SK-N-SH (cell line): ENCODE data around the gene ADPRS. TPM values are rescaled to one million over a fixed set of nuclear protein-coding genes. Genes with fewer than 3 reads are reported as not detected.

Source experiments
- CTCF ChIA-PET: fragments of 300-600, 350-600 bp; formaldehyde crosslinking; extraction: SDS; loops from one replicate; lab custom pipeline; 2021; lab: Yijun Ruan, JAX
- POLR2A ChIA-PET: fragments of 350-600 bp; sonication (Branson Sonifier 250); formaldehyde crosslinking; extraction: SDS; loops from one replicate; lab custom pipeline; 2020; ENCODE audit warnings: antibody characterized with exemption, inconsistent platforms; lab: Yijun Ruan, JAX
- DNase-seq: peaks from one replicate; pipeline ENCODE4 v3.0.0; 2012
- H2AFZ ChIP-seq: fragments of 200-600 bp; sonication (generic); 2 replicates; pipeline ENCODE4 v1.8.1; 2016; ENCODE audit warnings: antibody characterized with exemption, mild to moderate bottlenecking, low read depth
- H3F3A ChIP-seq: fragments of 200-600 bp; sonication (generic); replicated peaks from 2 replicates; pipeline ENCODE3; 2016; ENCODE audit warnings: antibody characterized with exemption, mild to moderate bottlenecking; ENCODE audit not compliant: insufficient read depth
- H3K27ac ChIP-seq, 2 experiments: fragments of 200-500 bp in 1 of 2; fragments of 200-600 bp in 1 of 2; sonication (Bioruptor generic) in 1 of 2; sonication (generic), shearing (Covaris generic) in 1 of 2; 2 replicates each; pipeline versions ENCODE4 v1.5.1 to v1.6.1; 2014 to 2016; ENCODE audit warnings: low read depth in 2 of 2, inconsistent platforms in 1 of 2, low read length in 1 of 2, mild to moderate bottlenecking in 1 of 2, mixed read lengths in 1 of 2
- H3K27me3 ChIP-seq: fragments of 200-600 bp; sonication (generic), shearing (Covaris generic); 2 replicates; pipeline ENCODE4 v1.6.1; 2016; ENCODE audit warnings: mixed run types; ENCODE audit not compliant: insufficient read depth
- H3K36me3 ChIP-seq, 2 experiments: fragments of 200-500 bp in 1 of 2; fragments of 200-600 bp in 1 of 2; sonication (Bioruptor generic) in 1 of 2; sonication (generic) in 1 of 2; replicated peaks in 1 of 2; 2 replicates each; pipeline versions ENCODE3 to v1.5.1; 2014 to 2016; ENCODE audit warnings: low read length in 1 of 2, mild to moderate bottlenecking in 1 of 2; ENCODE audit not compliant: insufficient read depth in 2 of 2, control insufficient read depth in 1 of 2
- H3K4me1 ChIP-seq, 2 experiments: fragments of 200-500 bp in 1 of 2; fragments of 200-600 bp in 1 of 2; sonication (Bioruptor generic) in 1 of 2; sonication (generic), shearing (Covaris generic) in 1 of 2; 2 replicates each; pipeline versions ENCODE4 v1.5.1 to v1.6.1; 2014 to 2016; ENCODE audit warnings: low read depth in 1 of 2, low read length in 1 of 2, mixed run types in 1 of 2; ENCODE audit not compliant: insufficient read depth in 2 of 2, control insufficient read depth in 1 of 2
- H3K4me2 ChIP-seq: fragments of 200-600 bp; sonication (generic), shearing (Covaris generic); 2 replicates; pipeline ENCODE4 v1.6.1; 2017; ENCODE audit warnings: mixed run types
- H3K4me3 ChIP-seq, 2 experiments: fragments of 200-500 bp in 1 of 2; fragments of 200-600 bp in 1 of 2; sonication (Bioruptor generic) in 1 of 2; sonication (generic), shearing (Covaris generic) in 1 of 2; 2 replicates each; pipeline versions ENCODE4 v1.5.1 to v1.8.1; 2014 to 2016; ENCODE audit warnings: low read depth in 2 of 2, inconsistent platforms in 1 of 2, low read length in 1 of 2, mild to moderate bottlenecking in 1 of 2, mixed read lengths in 1 of 2, moderate library complexity in 1 of 2
- H3K79me2 ChIP-seq: fragments of 200-600 bp; sonication (generic); 2 replicates; pipeline ENCODE4 v1.8.1; 2017; ENCODE audit warnings: mild to moderate bottlenecking; ENCODE audit not compliant: insufficient read depth
- H3K9ac ChIP-seq: fragments of 200-600 bp; sonication (generic); 2 replicates; pipeline ENCODE4 v1.6.1; 2017; ENCODE audit warnings: mixed run types
- H3K9me2 ChIP-seq: fragments of 200-600 bp; sonication (generic); 2 replicates; pipeline ENCODE4 v1.6.1; 2017; ENCODE audit warnings: mixed run types
- H3K9me3 ChIP-seq: fragments of 200-600 bp; sonication (generic); 2 replicates; pipeline ENCODE4 v1.6.1; 2017; ENCODE audit warnings: mixed run types, mild to moderate bottlenecking, moderate library complexity
- H4K20me1 ChIP-seq: fragments of 200-600 bp; sonication (generic); 2 replicates; pipeline ENCODE4 v1.6.1; 2017; ENCODE audit warnings: mild to moderate bottlenecking, mixed run types; ENCODE audit not compliant: insufficient read depth
- ELF1 ChIP-seq: IDR thresholded peaks from 2 replicates; pipeline ENCODE4 v1.4.0; 2012
- EP300 ChIP-seq, 2 experiments: IDR thresholded peaks; 2 replicates each; pipeline versions ENCODE4 v1.4.0 to v1.6.1; 2012; ENCODE audit warnings: borderline replicate concordance in 1 of 2, low read depth in 1 of 2, low read length in 1 of 2
- FOXM1 ChIP-seq: IDR thresholded peaks from 2 replicates; pipeline ENCODE4 v1.4.0; 2012; ENCODE audit warnings: low read depth, mild to moderate bottlenecking
- GATA2 ChIP-seq: sonication (generic); formaldehyde crosslinking; IDR thresholded peaks from 2 replicates; pipeline ENCODE4 v1.5.0; 2020; ENCODE audit warnings: mild to moderate bottlenecking, missing genetic modification reagents
- MAX ChIP-seq: IDR thresholded peaks from 2 replicates; pipeline ENCODE4 v1.4.0; 2012; ENCODE audit warnings: low read depth
- MEF2A ChIP-seq: IDR thresholded peaks from 2 replicates; pipeline ENCODE4 v1.4.0; 2012; ENCODE audit warnings: low read depth, borderline replicate concordance
- MXI1 ChIP-seq: IDR thresholded peaks from 2 replicates; pipeline ENCODE4 v1.6.1; 2012; ENCODE audit warnings: mild to moderate bottlenecking, low read depth, low read length, improper control_type of control experiment
- RCOR1 ChIP-seq: fragments of 150-350 bp; IDR thresholded peaks from 2 replicates; pipeline ENCODE4 v1.6.1; 2017; ENCODE audit warnings: antibody characterized with exemption, low read length
- RFX5 ChIP-seq: IDR thresholded peaks from 2 replicates; pipeline ENCODE4 v1.6.1; 2012; ENCODE audit warnings: mild to moderate bottlenecking, improper control_type of control experiment, low read length
- RXRA ChIP-seq: IDR thresholded peaks from 2 replicates; pipeline ENCODE4 v1.4.0; 2012; ENCODE audit warnings: low read depth, mild to moderate bottlenecking, borderline replicate concordance
- TAF1 ChIP-seq: IDR thresholded peaks from 2 replicates; pipeline ENCODE4 v1.6.1; 2012; ENCODE audit warnings: low read depth, mild to moderate bottlenecking, low read length, moderate library complexity, borderline replicate concordance
- TEAD4 ChIP-seq: IDR thresholded peaks from 2 replicates; pipeline ENCODE4 v1.4.0; 2012; ENCODE audit warnings: mild to moderate bottlenecking, borderline replicate concordance; ENCODE audit not compliant: insufficient read depth
- USF1 ChIP-seq: IDR thresholded peaks from 2 replicates; pipeline ENCODE4 v1.4.0; 2012; ENCODE audit warnings: low read depth, borderline replicate concordance
- WGBS: methylation state at CpG from one replicate; pipeline ENCODE4 v1.1.6; 2017; ENCODE audit warnings: low lambda C conversion rate; 5-methylcytosine and 5-hydroxymethylcytosine counted together
- polyA plus RNA-seq, 3 experiments: library from polyadenylated mRNA; depleted of rRNA; stranded (reverse); fragments of >200 nt; gene quantifications; 2 replicates each; pipeline ENCODE4 v1.2.3, GENCODE V29; 2012
- TF ChIP-seq, protein P1 (sequence below): IDR thresholded peaks from 2 replicates; pipeline ENCODE4 v1.4.0; 2012; ENCODE audit warnings: low read depth, borderline replicate concordance
- TF ChIP-seq, protein P2 (sequence below): fragments of 150-350 bp; IDR thresholded peaks from 2 replicates; pipeline ENCODE4 v1.6.1; 2017; ENCODE audit warnings: antibody characterized with exemption, low read length, low read depth, borderline replicate concordance

Gene ADPRS
- polyA plus RNA-seq, 1 of the 3 experiments (the other 2 are of a cell fraction) = 54.2 TPM

DNA sequence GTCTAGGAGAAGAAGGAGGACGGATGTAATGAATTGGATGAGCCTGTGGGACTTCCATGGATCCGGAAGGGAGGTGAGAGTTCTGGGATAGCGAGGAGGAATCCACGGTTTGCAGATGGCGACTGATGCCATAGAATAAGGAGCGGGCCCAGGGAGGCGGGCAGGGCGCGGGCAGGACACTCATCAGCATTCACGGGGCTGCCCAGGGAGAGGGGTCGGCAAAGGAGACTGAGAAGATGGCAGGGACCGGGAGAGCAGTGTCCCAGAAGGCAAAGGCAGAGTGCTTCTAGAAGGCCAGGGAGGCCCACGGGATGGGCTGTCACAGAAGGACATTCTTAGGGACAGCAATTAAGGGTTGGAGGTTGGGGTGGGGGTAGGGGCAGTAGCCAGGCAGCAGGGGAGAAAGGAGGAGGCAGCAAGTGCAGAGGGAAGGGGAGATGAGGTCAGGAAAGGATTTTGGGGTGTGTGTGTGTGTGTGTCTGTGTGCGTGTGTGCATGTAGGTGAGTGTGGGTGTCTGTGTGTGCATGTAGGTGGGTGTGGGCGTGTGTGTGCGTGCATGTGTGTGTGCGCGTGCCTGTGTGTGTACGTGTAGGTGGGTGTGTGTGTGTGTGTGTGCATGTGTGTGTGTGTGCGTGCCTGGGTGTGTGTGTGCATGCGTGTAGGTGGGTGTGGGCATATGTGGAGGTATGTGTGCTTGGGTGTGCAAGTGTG lies 37.5 kb downstream of the ADPRS start:
- H3K4me2 ChIP-seq = no peak overlapping the region
- POLR2A ChIA-PET = no interaction called here

More for the DNA sequence above, 37.5 kb downstream of the ADPRS start:
- H3F3A ChIP-seq = peaks cover 6% of the 10 kb centered on the region
- no peaks in the 10 kb centered on the region for H3K79me2 ChIP-seq
- no peak overlapping the region for H2AFZ ChIP-seq
- H3K27ac ChIP-seq = no peak overlapping the region
- H3K36me3 ChIP-seq = no peaks in the 10 kb centered on the region
- TF ChIP-seq TAF1 (no peak), GATA2 (CRISPR knock-in tag) (no peak), RFX5 (no peak), MAX (no peak), FOXM1 (no peak), TEAD4 (no peak), MXI1 (no peak), RCOR1 (no peak), ELF1 (no peak), MEF2A (no peak), USF1 (no peak), EP300 (IDR thresholded peaks at IDR 0.05; ENCODE audit: borderline replicate concordance in 1 of 2, low read depth in 1 of 2, low read length in 1 of 2) (no peak), RXRA (no peak)
- TF ChIP-seq, protein P1, sequence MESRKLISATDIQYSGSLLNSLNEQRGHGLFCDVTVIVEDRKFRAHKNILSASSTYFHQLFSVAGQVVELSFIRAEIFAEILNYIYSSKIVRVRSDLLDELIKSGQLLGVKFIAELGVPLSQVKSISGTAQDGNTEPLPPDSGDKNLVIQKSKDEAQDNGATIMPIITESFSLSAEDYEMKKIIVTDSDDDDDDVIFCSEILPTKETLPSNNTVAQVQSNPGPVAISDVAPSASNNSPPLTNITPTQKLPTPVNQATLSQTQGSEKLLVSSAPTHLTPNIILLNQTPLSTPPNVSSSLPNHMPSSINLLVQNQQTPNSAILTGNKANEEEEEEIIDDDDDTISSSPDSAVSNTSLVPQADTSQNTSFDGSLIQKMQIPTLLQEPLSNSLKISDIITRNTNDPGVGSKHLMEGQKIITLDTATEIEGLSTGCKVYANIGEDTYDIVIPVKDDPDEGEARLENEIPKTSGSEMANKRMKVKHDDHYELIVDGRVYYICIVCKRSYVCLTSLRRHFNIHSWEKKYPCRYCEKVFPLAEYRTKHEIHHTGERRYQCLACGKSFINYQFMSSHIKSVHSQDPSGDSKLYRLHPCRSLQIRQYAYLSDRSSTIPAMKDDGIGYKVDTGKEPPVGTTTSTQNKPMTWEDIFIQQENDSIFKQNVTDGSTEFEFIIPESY = no peak
- TF ChIP-seq, protein P2, sequence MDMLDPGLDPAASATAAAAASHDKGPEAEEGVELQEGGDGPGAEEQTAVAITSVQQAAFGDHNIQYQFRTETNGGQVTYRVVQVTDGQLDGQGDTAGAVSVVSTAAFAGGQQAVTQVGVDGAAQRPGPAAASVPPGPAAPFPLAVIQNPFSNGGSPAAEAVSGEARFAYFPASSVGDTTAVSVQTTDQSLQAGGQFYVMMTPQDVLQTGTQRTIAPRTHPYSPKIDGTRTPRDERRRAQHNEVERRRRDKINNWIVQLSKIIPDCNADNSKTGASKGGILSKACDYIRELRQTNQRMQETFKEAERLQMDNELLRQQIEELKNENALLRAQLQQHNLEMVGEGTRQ = no peak
- no peaks in the 10 kb centered on the region for H3K9me3 ChIP-seq
- WGBS = 90% methylated on average over 21 of the region's 21 CpGs
- no peak overlapping the region for H3K9ac ChIP-seq
- no peaks in the 10 kb centered on the region for H3K27me3 ChIP-seq
- H3K9me2 ChIP-seq = no peaks in the 10 kb centered on the region
- peaks cover 0 to 4% of the 10 kb centered on the region in 2 experiments; a peak in 1 of 4 replicates for H3K4me1 ChIP-seq
- DNase-seq = peak; percentile 22
- CTCF ChIA-PET = interaction anchor here (17.9 kb wide), 1 partner anchor 21 kb away, joined by 700 read pairs; the partner anchor contains the start of gene ADPRS
- H4K20me1 ChIP-seq = no peaks in the 10 kb centered on the region
- no peak overlapping the region for H3K4me3 ChIP-seq
